Astrocyte of the spinal cord (primary cell): ENCODE data around the gene USF2.
"Not testable (repeated sequence)": the region's sequence is repeated elsewhere in the genome, so short reads cannot be mapped to it uniquely, and the experiment has no call there.

Experiments used
- DNase-seq: peaks from one replicate; pipeline ENCODE4 v3.0.0; 2011; ENCODE audit warnings: low read depth, low spot score
- H3K4me3 ChIP-seq: 2 replicates; pipeline ENCODE4 v1.5.1; 2011; ENCODE audit warnings: low read depth, mild to moderate bottlenecking, low read length, moderate library complexity
- in situ Hi-C: cut with HindIII; loops from 2 replicates; pipeline ENCODE4 v1.10.0; 2017; ENCODE audit warnings: low sequenced_read_pairs
- TF ChIP-seq, protein P1 (sequence below): IDR thresholded peaks from 2 replicates; pipeline ENCODE4 v1.5.1; 2012; ENCODE audit warnings: low read depth, mild to moderate bottlenecking, low read length, inconsistent platforms

USF2 gene

DNA sequence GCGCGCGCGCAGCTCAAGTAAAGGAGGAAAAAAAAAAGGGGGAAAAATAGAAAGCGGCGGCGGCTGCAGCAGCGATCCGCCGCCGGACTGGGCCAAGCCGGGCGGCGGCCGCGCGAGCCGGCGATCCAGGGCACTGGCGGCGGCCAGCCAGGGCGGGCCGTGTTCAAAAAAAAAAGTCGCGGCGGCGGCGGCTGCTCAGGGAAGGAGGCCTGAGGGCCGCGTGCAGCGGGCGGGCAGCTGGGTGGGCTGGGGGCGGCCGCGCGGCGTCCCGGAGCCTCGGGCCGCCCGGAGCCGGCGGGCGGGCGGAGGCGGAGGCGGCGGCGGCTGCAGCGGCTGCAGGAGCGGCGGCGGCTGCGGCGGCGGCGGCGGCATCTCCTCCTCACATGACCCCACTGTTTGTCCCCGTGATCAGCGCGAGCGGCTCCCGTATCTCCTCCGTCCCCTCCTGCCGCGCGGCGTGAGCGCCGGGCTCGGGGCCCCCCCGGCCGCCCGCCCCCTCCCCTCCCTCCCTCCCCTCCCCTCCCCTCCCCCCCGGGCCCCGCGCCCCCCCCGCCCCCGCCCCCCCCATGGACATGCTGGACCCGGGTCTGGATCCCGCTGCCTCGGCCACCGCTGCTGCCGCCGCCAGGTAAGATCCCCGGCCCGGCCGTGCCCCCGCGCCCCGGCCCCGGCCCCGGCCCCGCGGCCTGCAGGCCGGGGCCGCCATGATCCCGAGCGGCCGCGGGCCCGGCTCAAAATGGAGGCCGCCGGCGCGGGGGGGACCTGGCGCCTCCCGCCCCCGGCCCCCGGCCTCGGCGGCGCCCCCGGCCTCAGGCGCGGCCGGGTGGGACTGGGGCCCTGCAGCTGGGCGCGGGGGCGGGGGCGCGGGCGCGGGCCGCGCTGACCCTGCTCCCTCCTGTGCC lies at the start of gene USF2:
TSS of gene USF2 (plus strand) at position 427 of the 902 bp plus-strand sequence. CDS start at position 567, 140 bp downstream.
- H3K4me3 ChIP-seq: peak within 1 kb of the TSS; percentile 87
- DNase-seq: peak; percentile 65
- in situ Hi-C loops: no loop called here
- TF ChIP-seq, protein P1, sequence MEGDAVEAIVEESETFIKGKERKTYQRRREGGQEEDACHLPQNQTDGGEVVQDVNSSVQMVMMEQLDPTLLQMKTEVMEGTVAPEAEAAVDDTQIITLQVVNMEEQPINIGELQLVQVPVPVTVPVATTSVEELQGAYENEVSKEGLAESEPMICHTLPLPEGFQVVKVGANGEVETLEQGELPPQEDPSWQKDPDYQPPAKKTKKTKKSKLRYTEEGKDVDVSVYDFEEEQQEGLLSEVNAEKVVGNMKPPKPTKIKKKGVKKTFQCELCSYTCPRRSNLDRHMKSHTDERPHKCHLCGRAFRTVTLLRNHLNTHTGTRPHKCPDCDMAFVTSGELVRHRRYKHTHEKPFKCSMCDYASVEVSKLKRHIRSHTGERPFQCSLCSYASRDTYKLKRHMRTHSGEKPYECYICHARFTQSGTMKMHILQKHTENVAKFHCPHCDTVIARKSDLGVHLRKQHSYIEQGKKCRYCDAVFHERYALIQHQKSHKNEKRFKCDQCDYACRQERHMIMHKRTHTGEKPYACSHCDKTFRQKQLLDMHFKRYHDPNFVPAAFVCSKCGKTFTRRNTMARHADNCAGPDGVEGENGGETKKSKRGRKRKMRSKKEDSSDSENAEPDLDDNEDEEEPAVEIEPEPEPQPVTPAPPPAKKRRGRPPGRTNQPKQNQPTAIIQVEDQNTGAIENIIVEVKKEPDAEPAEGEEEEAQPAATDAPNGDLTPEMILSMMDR: no peak

GRCh38 chr19:35219008-35219407 lies 49.8 kb upstream of the USF2 start:
- no peak overlapping the region for H3K4me3 ChIP-seq
- TF ChIP-seq, protein P1: no peak
- DNase-seq: no peak
- in situ Hi-C loops: no loop called here

- no peak for DNase-seq
- H3K4me3 ChIP-seq: no peak overlapping the region
- TF ChIP-seq, protein P1: no peak
Observed at GRCh38 chr19:35220315-35220921, 48.3 kb upstream of the USF2 start.

DNA sequence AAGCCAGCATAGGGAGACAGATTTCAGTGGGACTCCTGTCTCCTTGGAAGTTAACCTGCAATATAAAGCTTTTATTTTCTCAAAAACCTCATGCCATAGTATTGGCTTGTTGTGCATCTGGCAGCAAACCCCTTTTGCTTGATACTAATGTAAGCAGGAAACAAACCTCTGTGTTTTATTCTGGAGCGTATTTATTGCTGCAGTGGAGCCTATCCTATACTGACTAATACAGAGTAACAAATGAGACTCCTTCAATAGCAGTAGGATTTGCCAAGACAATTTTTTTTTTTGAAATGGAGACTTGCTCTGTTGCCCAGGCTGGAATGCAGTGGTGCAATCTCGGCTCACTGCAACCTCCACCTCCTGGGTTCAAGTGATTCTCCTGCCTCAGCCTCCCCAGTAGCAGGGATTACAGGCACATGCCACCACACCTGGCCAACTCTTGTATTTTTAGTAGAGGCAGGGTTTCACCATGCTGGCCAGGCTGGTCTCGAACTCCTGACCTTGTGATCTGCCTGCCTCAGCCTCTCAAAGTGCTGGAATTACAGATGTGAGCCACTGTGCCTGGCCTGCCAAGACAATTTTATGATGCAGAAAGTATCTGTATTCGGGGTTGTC lies 47.7 kb upstream of the USF2 start:
- DNase-seq, in situ Hi-C loops, H3K4me3 ChIP-seq: not testable (repeated sequence)

More at GRCh38 chr19:35220315-35220921, 48.3 kb upstream of the USF2 start:
- in situ Hi-C loops: no loop called here

DNA sequence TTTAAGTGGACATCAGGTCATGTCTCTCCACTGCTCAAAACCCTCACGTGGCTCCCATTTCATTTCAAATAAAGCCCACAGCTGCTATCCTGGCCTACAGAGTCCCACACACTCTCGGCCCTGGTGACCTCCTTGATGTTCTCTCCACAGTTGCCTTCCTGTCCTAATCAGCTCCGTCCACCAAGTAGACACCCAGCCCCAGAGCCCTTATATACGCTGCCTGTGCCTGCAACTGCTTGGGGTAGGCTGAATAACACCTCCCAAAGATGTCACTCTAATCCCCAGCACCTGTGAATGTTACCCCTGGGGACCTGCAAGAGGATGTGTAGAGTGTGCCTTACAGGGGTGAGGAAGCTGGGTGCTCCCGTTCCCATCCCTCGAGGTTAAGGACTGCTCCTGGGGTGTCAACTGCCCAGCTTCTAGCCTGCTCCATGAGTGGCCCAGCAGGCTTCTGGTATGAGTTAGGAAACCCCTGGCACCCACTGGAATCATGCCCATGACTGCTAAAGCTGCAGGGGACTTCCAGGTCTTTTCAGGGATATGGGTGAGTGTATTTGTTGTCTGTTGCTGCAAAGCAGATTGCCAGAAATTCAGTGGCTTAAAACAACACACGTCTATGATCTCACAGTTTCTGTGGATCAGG lies 46.3 kb upstream of the USF2 start:
- TF ChIP-seq, protein P1: no peak
- no peak for DNase-seq
- in situ Hi-C loops: no loop called here
- H3K4me3 ChIP-seq: no peak overlapping the region

DNA sequence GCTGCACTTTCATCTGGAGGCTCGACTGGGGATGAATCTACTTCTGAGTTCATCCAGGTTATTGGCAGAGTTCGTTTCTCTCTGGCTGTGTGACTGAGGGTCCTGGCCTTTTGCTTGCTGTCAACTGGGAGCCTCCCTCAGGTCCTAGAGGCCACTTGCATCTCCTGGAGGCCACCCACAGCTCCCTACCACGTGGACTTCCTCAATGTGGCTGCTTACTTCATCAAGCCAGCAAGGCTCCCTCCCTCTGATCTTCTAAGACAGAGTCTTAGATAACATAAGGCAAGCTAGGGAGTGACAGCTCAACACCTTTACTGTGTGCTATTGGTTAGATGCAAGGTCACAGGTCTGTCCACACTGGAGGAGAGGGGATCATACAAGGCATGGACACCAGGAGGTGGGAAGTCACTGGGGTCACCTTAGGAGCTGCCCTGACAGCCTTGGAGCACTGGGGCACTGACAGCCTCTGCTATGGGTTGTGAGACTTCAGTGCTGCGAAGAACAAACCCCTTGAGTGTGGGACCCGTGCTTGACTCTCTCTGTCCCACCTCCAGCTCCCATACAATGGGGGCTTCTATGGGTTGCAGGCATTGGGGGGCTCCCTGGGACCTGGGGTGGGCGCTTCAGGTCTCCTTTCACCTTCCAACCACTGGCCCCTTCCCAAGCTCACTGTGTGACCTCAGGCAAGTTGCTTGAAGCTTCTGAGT lies 45.5 kb upstream of the USF2 start:
- DNase-seq: no peak
- in situ Hi-C loops: no loop called here
- TF ChIP-seq, protein P1: no peak

More for the DNA sequence above, 45.5 kb upstream of the USF2 start:
- no peak overlapping the region for H3K4me3 ChIP-seq
